ENCODE data around the gene ACKR2.
"Not testable (repeated sequence)": the region's sequence is repeated elsewhere in the genome, so short reads cannot be mapped to it uniquely, and the experiment has no call there.

ACKR2 gene

GRCh38 chr3:42855547-42856380 lies 46.5 kb downstream of the ACKR2 start:
- no peak for DNase-seq (ENCODE audit: low read depth)

DNA sequence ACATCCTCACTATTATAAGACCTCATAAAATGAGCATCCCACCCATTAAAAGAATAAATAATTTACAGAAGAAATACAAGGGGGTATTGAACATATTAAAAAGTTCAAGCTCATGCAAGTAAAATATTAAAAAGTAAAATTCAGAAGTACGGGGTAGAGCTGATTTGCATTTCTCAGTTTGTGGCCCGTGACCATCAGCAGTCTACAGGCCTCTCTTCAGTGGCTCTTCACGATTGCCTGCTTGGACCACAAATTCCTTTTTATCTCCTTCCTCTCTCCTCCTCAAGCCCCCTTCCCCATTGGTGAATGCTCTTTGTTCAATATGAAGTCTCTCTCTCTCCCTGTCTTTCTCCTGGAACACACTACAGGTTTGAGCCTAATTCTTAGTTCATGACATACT lies 47.3 kb downstream of the ACKR2 start:
- DNase-seq (ENCODE audit: low read depth) = no peak

GRCh38 chr3:42864321-42864950 lies 55.2 kb downstream of the ACKR2 start:
- DNase-seq (ENCODE audit: low read depth) = no peak

- DNase-seq (ENCODE audit: low read depth) = no peak
Observed at GRCh38 chr3:42865256-42865655, 56.0 kb downstream of the ACKR2 start.

- no peak for DNase-seq (ENCODE audit: low read depth)
Observed at GRCh38 chr3:42867138-42867537, 57.9 kb downstream of the ACKR2 start.

- no peak for DNase-seq (ENCODE audit: low read depth)
Observed at GRCh38 chr3:42868841-42869240, 59.6 kb downstream of the ACKR2 start.

DNA sequence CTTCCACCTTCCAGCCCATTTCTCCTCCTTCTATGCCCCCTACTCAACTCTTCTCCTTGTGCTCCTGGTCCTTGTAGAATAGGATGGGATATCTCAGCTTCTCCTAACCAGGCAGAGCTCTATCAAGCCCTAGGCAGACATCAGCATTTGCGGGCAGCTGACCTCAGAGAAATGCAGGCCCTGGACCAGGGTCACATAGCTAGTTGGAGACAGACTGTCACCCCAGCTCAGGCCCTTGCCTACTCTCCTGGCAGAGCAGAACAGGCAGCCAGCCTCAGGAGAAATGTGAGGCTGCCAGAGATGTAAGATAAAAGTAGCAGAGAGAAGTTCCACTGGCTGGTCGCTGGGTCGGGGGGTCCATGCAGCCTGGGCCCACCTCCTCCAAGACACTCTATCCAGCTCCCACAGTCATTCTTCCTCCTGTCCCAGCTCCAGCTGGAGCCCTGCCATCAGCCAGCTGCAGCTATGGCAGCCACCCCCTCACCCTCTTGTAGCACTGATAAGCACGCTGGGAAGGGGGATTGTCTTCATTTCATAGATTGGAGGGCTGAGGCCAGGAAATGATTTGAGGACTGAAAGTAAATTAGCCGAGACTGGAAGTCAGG lies 62.4 kb downstream of the ACKR2 start:
- no peak for DNase-seq (ENCODE audit: low read depth)

DNA sequence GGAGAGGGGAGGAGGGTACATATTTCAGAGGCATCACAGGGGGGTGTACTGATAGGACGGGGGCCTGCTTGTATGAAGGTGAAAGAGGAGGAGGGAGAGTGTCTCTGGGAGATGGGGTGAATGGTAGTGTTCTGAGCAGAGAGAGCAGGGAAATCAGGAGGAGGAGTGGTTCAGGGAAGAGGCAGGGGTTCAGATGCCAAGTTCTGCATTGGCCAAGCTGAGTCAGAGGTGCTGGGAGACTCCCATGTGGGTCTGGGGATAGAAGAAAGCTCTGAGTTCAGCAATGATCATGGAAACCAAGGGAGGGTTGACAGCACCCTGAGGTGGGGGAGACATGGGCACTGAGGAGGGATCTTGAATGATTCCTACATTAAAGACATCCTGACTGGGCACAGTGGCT lies 63.5 kb downstream of the ACKR2 start:
- DNase-seq (ENCODE audit: low read depth) = no peak

GRCh38 chr3:42873221-42873982 lies 64.2 kb downstream of the ACKR2 start:
- DNase-seq (ENCODE audit: low read depth) = no peak

GRCh38 chr3:42874749-42875148 lies 65.5 kb downstream of the ACKR2 start:
- no peak for DNase-seq (ENCODE audit: low read depth)

- DNase-seq (ENCODE audit: low read depth) = no peak
Observed at GRCh38 chr3:42875325-42876151, 66.3 kb downstream of the ACKR2 start, which contains the start of gene CYP8B1. Gene CYP8B1, minus strand, starts transcription at chr3:42875879. Its CDS starts 63 bp downstream, at chr3:42875816.

DNA sequence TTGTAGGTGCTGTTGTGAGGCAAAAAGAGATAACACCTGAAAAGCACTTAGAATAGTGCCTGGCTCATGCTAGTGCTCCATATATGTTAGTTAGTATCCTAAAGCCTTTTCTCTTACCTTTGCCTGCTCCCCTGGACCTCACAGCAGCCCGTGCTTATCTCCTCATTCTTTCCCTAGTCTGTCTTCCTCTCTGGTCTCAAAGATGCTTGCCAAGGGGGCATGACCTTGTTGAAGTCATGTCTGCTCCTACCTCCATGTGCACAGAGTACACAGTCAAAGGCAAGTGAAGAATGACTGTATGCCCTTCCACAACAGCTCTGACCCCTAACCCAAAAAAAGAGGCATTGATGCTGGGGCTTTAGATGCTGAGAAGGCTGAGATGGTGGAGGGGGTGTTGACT lies 67.2 kb downstream of the ACKR2 start:
- DNase-seq (ENCODE audit: low read depth) = no peak

DNA sequence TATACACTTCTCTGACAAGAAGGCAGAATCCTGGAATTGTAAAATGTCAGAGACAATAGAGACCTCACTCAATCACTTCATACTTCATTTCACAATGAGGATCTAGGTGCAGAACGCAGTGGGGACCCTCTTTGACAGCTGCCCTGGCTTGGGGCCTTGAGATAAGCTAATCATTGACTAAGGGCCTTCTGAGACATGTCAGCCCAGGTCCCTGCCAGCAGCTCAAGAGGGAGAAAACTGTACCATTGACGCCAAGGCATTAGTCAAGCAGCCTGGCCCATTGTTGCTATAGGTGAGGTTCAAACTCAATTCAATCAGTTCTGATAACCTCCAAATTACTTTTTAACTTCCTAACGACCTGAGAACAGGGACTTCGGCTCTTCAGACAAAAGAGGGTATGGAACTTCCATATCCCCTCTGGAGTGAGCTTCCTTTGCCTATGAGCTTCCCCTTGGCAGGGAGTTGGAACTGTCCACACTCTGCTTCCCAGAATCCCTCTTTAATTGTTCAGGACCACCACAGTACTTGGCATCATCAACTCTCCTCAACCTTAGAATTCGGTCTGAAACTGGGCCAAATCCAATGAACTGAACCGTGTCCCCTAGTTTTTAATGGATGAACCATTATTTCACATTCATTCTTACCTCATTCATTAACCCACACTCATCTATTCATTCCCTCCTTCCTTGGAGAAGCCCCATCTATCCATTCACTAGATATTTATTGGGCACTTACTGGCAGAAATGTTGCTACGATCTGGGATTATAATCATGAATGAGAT lies 67.9 kb downstream of the ACKR2 start:
- DNase-seq (ENCODE audit: low read depth) = no peak

GRCh38 chr3:42877881-42878280 lies 68.6 kb downstream of the ACKR2 start:
- no peak for DNase-seq (ENCODE audit: low read depth)

DNA sequence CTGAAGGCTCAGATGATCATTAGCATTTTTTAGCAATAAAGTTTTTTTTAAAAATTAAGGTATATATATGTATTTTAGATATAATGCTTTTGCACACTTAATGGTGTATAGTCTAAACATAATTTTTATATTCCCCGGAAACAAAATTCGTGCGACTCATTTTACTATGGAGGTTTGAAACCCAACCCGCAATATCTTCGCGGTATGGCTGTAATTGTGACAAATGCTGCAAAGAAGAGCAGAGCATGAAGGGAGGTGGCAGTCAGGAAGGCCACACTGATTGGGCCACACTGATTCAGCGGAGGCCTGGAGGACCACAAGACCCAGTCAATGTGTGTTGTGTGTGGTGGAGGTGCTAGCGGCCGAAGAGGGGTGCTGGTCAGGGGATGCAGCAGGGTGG lies 70.9 kb downstream of the ACKR2 start:
- no peak for DNase-seq (ENCODE audit: low read depth)

DNA sequence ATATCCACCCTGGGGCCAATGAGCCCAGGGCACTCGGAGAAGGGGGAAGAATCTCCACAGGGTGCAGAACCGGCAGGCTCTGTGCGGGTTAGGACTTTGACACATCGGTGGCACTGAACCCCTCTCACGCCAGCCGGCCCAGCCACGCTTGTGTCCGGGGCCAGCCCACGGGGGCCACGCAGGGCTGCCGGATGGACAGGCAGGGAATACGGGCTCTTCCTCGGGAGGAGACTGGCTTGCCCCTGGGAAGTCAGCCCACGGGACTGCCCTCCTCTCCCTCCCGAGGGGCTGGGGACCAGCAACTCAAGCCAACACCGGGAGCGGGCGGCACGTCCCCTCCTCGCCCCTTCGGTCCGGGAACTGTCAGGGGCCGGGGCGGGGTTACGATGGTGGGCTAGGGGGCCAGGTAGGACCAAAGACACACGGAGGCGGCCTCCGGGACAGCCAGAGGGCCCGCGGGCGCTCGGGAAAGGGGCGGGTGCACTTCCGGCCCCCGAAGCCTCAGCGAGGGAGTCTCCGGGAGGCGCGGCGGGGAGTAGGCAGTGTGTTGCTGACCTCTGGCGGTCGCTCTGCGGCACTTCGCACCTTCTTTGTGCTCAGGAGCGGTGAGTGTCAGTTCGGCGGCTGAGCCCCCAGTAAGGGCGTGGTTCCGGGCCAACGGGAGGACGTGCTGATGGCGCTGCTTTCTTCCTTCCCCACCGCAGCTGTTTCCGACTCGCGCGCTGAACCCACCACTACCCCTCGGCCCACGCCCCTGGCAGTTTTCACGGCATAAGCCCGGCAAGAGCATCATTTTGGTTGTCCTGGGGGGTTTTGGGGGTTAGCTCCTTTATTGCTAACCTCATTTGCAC lies 71.6 kb downstream of the ACKR2 start:
- peak; percentile 80 for DNase-seq (ENCODE audit: low read depth)

DNA sequence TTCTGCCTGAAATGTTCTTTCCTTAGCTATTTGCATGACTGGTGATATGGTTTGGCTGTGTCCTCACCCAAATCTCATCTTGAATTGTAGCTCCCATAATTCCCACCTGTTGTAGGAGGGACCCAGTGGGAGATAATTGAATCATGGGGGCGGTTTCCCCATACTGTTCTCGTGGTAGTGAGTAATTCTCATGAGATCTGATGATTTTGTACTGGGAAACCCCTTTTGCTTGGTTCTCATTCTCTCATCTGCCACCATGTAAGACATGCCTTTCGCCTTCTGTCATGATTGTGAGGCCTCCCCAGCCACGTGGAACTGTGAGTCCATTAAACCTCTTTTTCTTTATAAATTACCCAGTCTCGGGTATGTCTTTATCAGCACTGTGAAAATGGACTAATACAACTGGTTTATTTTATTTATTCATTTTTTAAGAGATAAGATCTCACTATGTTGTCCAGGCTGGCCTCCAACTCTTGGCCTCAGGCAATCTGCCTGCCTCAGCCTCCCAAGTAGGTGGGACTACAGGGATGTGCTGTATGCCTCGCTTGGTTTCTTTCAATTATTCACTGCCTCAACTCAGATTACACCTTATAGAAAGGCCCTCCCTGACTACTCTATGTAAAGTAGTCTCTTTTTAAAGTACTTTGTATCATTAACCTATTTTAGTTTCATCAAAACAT lies 74.1 kb downstream of the ACKR2 start:
- DNase-seq (ENCODE audit: low read depth) = not testable (repeated sequence)

- no peak for DNase-seq (ENCODE audit: low read depth)
Observed at GRCh38 chr3:42884324-42884723, 75.1 kb downstream of the ACKR2 start.

DNA sequence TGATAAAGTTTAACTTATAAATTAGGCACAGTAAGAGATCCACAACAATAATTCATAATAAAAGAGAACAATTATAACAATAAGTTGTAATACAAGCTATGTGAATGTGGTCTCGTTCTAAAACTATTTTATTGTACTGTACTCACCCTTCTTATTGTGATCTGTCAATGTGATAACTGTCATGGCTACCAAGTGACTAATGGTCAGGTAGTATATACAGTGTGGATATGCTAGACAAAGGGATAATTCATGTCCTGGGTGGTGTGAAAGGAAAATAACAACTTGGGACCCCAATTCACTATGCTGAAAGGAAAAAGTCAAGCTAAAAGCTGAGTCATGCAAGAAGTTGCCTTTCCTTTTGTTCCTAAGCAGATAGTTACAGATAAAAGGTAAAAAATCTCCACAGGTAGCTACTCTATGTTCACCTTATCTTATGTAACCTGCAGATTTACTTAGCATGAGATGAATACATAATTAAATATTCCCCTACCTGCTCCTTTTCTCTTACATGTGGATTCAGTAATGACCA lies 77.1 kb downstream of the ACKR2 start:
- DNase-seq (ENCODE audit: low read depth) = no peak
